GM12878 (cell line): ENCODE measurements around the gene ANKDD1B. TPM values are rescaled to one million over a fixed set of nuclear protein-coding genes. Genes with fewer than 3 reads are reported as not detected.

Experiments
- BACH1 ChIP-seq: fragments of 450-650 bp; IDR thresholded peaks from 2 replicates; pipeline ENCODE4 v1.6.1; 2017; ENCODE audit warnings: mild to moderate bottlenecking, borderline replicate concordance
- BRCA1 ChIP-seq: IDR thresholded peaks from 2 replicates; pipeline ENCODE4 v1.6.1; 2011; ENCODE audit warnings: low read depth, low read length, improper control_type of control experiment
- CEBPB ChIP-seq, 2 experiments: fragments of 150-350 bp in 1 of 2; IDR thresholded peaks; 2 replicates each; pipeline ENCODE4 v1.6.1; 2012 to 2014; ENCODE audit warnings: low read depth in 2 of 2, low read length in 2 of 2, borderline replicate concordance in 1 of 2, inconsistent platforms in 1 of 2
- MXI1 ChIP-seq: fragments of 150-350 bp; IDR thresholded peaks from 2 replicates; pipeline ENCODE4 v1.6.1; 2011; ENCODE audit warnings: low read depth, mild to moderate bottlenecking, inconsistent platforms, low read length, improper control_type of control experiment
- NBN ChIP-seq: fragments of 450-650 bp; IDR thresholded peaks from 2 replicates; pipeline ENCODE4 v1.6.1; 2016
- POU2F2 ChIP-seq: IDR thresholded peaks from 3 replicates; pipeline ENCODE4 v1.6.1; 2011; ENCODE audit warnings: low read depth, mild to moderate bottlenecking, low read length, borderline replicate concordance
- RUNX3 ChIP-seq: IDR thresholded peaks from 2 replicates; pipeline ENCODE4 v1.6.1; 2012; ENCODE audit warnings: low read length, inconsistent platforms
- YBX1 ChIP-seq: fragments of 450-650 bp; IDR thresholded peaks from 2 replicates; pipeline ENCODE4 v1.6.1; 2016; ENCODE audit warnings: antibody characterized with exemption
- ZNF207 ChIP-seq: fragments of 450-650 bp; IDR thresholded peaks from 2 replicates; pipeline ENCODE4 v1.6.1; 2014; ENCODE audit warnings: antibody characterized with exemption, mild to moderate bottlenecking, borderline replicate concordance
- ZNF384 ChIP-seq: IDR thresholded peaks from 2 replicates; pipeline ENCODE4 v1.6.1; 2012; ENCODE audit warnings: low read depth, mild to moderate bottlenecking, low read length, improper control_type of control experiment, borderline replicate concordance
- polyA plus RNA-seq, 11 experiments: library from polyadenylated mRNA; depleted of rRNA in 4 of 11; unstranded in 6 of 11; stranded (reverse) in 5 of 11; fragments of >200 nt; fragmentation: Nextera tagmentation in 4 of 11; fragmentation: Illumina TruSeq in 1 of 11; extraction: Ambion mirVana in 4 of 11; extraction: Trizol in 1 of 11; gene quantifications; 1 replicate in 1 of 11; 2 replicates in 10 of 11; pipeline versions ENCODE4 v1.2.1 to v1.2.3, GENCODE V29; 2011 to 2016; ENCODE audit warnings: inconsistent platforms in 2 of 11, missing spikeins in 2 of 11, low read depth in 1 of 11
- total RNA-seq, 4 experiments: library from RNA; depleted of rRNA in 3 of 4; stranded (reverse); fragments of >200 nt in 3 of 4; fragmentation: Illumina TruSeq in 1 of 4; extraction: Trizol in 1 of 4; gene quantifications; 2 replicates each; pipeline versions ENCODE4 v1.2.1 to v1.2.3, GENCODE V29; 2013 to 2021
- TF ChIP-seq, protein P1 (sequence below): IDR thresholded peaks from 2 replicates; pipeline ENCODE4 v1.6.1; 2011; ENCODE audit warnings: low read depth, low read length, improper control_type of control experiment, borderline replicate concordance
- TF ChIP-seq, protein P2 (sequence below): fragments of 450-650 bp; IDR thresholded peaks from 2 replicates; pipeline ENCODE4 v1.6.1; 2017; ENCODE audit warnings: mild to moderate bottlenecking, moderate library complexity
- TF ChIP-seq, protein P3 (sequence below): IDR thresholded peaks from 2 replicates; pipeline ENCODE4 v1.6.1; 2011; ENCODE audit warnings: mild to moderate bottlenecking, low read depth, low read length, moderate library complexity; ENCODE audit not compliant: insufficient replicate concordance

ANKDD1B gene
- total and polyA plus RNA-seq, 10 of the 15 experiments (the other 5 are each of a cell fraction or from before 2014, with no cell fraction given): 0.34 to 2.4 (median 0.80) TPM

DNA sequence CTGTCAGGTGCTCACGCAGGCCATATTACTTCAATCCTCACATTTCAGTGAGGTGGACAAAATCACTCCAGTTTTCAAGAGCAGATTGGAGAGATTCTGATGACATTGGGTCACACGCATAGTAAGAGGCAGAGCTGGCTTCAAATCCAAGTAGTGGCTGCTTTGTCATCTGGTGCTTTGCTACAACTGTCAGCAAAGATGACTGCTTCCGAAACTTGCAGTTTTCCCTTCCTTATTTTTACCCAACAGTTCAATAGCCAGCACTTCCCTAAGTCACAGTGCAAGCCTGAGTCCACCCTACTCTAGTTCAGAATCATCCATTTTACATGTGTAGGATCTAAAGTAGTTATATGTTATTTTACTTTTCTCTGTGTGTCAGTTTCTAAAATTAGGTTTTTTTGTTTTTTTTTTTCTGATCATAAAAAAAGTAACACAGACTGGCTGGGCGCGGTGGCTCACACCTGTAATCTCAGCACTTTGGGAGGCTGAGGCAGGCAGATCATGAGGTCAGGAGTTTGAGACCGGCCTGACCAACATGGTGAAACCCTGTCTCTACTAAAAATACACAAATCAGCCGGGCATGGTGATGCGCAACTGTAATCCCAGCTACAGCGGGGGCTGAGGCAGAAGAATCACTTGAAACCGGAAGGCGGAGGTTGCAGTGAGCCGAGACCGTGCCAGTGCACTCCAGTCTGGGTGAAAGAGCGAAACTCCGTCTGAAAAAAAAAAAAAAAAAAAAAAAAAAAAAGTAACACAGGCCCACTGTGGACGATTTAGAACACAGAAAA, 49.6 kb downstream of the ANKDD1B start (continued):
- TF ChIP-seq CEBPB (IDR thresholded peaks at IDR 0.05; ENCODE audit: borderline replicate concordance in 1 of 2, low read depth in 2 of 2, low read length in 2 of 2) (0 out of 4 replicates have a peak, but pooled peaks of 1 of the 2 experiments have one; percentile 36), MXI1 (no peak), ZNF207 (no peak), ZNF384 (no peak), BRCA1 (no peak), YBX1 (no peak), NBN (no peak), RUNX3 (peak; percentile 16; the same call in 1 of the 2 replicates), POU2F2 (no peak), BACH1 (no peak)
- TF ChIP-seq, protein P1, sequence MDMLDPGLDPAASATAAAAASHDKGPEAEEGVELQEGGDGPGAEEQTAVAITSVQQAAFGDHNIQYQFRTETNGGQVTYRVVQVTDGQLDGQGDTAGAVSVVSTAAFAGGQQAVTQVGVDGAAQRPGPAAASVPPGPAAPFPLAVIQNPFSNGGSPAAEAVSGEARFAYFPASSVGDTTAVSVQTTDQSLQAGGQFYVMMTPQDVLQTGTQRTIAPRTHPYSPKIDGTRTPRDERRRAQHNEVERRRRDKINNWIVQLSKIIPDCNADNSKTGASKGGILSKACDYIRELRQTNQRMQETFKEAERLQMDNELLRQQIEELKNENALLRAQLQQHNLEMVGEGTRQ: no peak
- TF ChIP-seq, protein P2, sequence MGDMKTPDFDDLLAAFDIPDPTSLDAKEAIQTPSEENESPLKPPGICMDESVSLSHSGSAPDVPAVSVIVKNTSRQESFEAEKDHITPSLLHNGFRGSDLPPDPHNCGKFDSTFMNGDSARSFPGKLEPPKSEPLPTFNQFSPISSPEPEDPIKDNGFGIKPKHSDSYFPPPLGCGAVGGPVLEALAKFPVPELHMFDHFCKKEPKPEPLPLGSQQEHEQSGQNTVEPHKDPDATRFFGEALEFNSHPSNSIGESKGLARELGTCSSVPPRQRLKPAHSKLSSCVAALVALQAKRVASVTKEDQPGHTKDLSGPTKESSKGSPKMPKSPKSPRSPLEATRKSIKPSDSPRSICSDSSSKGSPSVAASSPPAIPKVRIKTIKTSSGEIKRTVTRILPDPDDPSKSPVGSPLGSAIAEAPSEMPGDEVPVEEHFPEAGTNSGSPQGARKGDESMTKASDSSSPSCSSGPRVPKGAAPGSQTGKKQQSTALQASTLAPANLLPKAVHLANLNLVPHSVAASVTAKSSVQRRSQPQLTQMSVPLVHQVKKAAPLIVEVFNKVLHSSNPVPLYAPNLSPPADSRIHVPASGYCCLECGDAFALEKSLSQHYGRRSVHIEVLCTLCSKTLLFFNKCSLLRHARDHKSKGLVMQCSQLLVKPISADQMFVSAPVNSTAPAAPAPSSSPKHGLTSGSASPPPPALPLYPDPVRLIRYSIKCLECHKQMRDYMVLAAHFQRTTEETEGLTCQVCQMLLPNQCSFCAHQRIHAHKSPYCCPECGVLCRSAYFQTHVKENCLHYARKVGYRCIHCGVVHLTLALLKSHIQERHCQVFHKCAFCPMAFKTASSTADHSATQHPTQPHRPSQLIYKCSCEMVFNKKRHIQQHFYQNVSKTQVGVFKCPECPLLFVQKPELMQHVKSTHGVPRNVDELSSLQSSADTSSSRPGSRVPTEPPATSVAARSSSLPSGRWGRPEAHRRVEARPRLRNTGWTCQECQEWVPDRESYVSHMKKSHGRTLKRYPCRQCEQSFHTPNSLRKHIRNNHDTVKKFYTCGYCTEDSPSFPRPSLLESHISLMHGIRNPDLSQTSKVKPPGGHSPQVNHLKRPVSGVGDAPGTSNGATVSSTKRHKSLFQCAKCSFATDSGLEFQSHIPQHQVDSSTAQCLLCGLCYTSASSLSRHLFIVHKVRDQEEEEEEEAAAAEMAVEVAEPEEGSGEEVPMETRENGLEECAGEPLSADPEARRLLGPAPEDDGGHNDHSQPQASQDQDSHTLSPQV: no peak
- TF ChIP-seq, protein P3, sequence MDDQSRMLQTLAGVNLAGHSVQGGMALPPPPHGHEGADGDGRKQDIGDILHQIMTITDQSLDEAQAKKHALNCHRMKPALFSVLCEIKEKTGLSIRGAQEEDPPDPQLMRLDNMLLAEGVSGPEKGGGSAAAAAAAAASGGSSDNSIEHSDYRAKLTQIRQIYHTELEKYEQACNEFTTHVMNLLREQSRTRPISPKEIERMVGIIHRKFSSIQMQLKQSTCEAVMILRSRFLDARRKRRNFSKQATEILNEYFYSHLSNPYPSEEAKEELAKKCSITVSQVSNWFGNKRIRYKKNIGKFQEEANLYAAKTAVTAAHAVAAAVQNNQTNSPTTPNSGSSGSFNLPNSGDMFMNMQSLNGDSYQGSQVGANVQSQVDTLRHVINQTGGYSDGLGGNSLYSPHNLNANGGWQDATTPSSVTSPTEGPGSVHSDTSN: no peak
